B cell (primary cell): Measurements from ENCODE around the gene FUT3.

ENCODE experiments used
- CTCF ChIP-seq: fragments of 200-600 bp; IDR thresholded peaks from one replicate; pipeline ENCODE4 v1.8.0; 2022; ENCODE audit warnings: antibody characterized with exemption, mild to moderate bottlenecking
- EZH2 ChIP-seq: IDR thresholded peaks from 2 replicates; pipeline ENCODE4 v1.6.1; 2012; ENCODE audit warnings: borderline replicate concordance, low read depth, mild to moderate bottlenecking, moderate library complexity, low read length; ENCODE audit not compliant: insufficient read depth, poor library complexity, severe bottlenecking

GRCh38 chr19:5863030-5863665 is 11.9 kb upstream of the FUT3 start:
- no peak for TF ChIP-seq CTCF
- TF ChIP-seq EZH2: no peak
